Coronary artery (tissue), 2 donors: Measurements from ENCODE around the gene SNX2.

ENCODE experiments used
- DNase-seq: peaks from one replicate; pipeline ENCODE4 v3.0.0-alpha.2; 2017; ENCODE audit warnings: low spot score
- H3K27ac ChIP-seq, 2 donors: fragments of 200-600 bp; sonication (generic); one replicate each; pipeline ENCODE4 v1.5.1; 2016 to 2019
- H3K4me3 ChIP-seq: fragments of 200-600 bp; sonication (generic); 2 replicates; pipeline ENCODE4 v1.5.1; 2016; ENCODE audit warnings: mild to moderate bottlenecking, moderate library complexity
- CTCF ChIP-seq: fragments of 200-600 bp; sonication (generic); IDR thresholded peaks from one replicate; pipeline ENCODE4 v1.5.1; 2019; ENCODE audit warnings: antibody characterized with exemption

SNX2 gene

GRCh38 chr5:122774861-122775549 is at the start of gene SNX2:
Gene SNX2, plus strand, starts transcription at chr5:122775080. Its CDS starts 24 bp downstream, at chr5:122775104.
- H3K4me3 ChIP-seq, result peak within 1 kb of the TSS; percentile 96
- DNase-seq, result peak; percentile 92
- TF ChIP-seq CTCF, result no peak
- peak within 1 kb of the TSS; percentile 85 to 95 for H3K27ac ChIP-seq

- TF ChIP-seq CTCF, result no peak
- no peak overlapping the region for H3K27ac ChIP-seq
- H3K4me3 ChIP-seq, result no peak overlapping the region
- no peak for DNase-seq
Measured at GRCh38 chr5:122727112-122727541, 47.8 kb upstream of the SNX2 start.

- no peak for TF ChIP-seq CTCF
- H3K27ac ChIP-seq, result no peak overlapping the region
Measured at GRCh38 chr5:122730037-122730436, 44.8 kb upstream of the SNX2 start.

GRCh38 chr5:122730456-122730855 is 44.4 kb upstream of the SNX2 start:
- no peak overlapping the region for H3K27ac ChIP-seq
- H3K4me3 ChIP-seq, result no peak overlapping the region
- no peak for TF ChIP-seq CTCF
- no peak for DNase-seq

More at GRCh38 chr5:122730037-122730436, 44.8 kb upstream of the SNX2 start:
- no peak overlapping the region for H3K4me3 ChIP-seq
- no peak for DNase-seq

- no peak for TF ChIP-seq CTCF
- no peak for DNase-seq
- Histone ChIP-seq H3K4me3 (no peak overlapping the region), H3K27ac (peak overlapping the region in 1 of 2 donors; percentile 31)
Measured at GRCh38 chr5:122736086-122736845, 38.6 kb upstream of the SNX2 start.

GRCh38 chr5:122738088-122738487 is 36.8 kb upstream of the SNX2 start:
- DNase-seq, result no peak
- H3K27ac ChIP-seq, result no peak overlapping the region
- TF ChIP-seq CTCF, result no peak

GRCh38 chr5:122741681-122742080 is 33.2 kb upstream of the SNX2 start:
- TF ChIP-seq CTCF, result no peak
- no peak for DNase-seq
- H3K4me3 ChIP-seq, result no peak overlapping the region
- H3K27ac ChIP-seq, result no peak overlapping the region

More at GRCh38 chr5:122738088-122738487, 36.8 kb upstream of the SNX2 start:
- no peak overlapping the region for H3K4me3 ChIP-seq
